Effector CD8-positive, alpha-beta T cell (primary cell): ENCODE data around the gene NOP14.
A peak's percentile ranks its signal among the peaks of the same experiment; 100 is the strongest.
"Not testable (repeated sequence)": the region's sequence is repeated elsewhere in the genome, so short reads cannot be mapped to it uniquely, and the experiment has no call there.

Experiments used
- DNase-seq: peaks from one replicate; lab custom pipeline; 2025; lab: John Stamatoyannopoulos, UW

The NOP14 gene

GRCh38 chr4:2961811-2962441 lies 1.3 kb downstream of the NOP14 start:
- no peak for DNase-seq

GRCh38 chr4:2961421-2961810 lies 1.8 kb downstream of the NOP14 start:
- DNase-seq: no peak

- not testable (repeated sequence) for DNase-seq
These were observed 2.8 kb downstream of the NOP14 start for GRCh38 chr4:2960450-2960849.

- no peak for DNase-seq
These were observed 4.8 kb downstream of the NOP14 start for GRCh38 chr4:2958446-2958845.

- not testable (repeated sequence) for DNase-seq
These were observed 7.8 kb downstream of the NOP14 start for GRCh38 chr4:2955186-2956044.

- DNase-seq: peak; percentile 40
These were observed 8.6 kb downstream of the NOP14 start for GRCh38 chr4:2954358-2955185.

GRCh38 chr4:2953496-2953895 lies 9.7 kb downstream of the NOP14 start:
- DNase-seq: no peak

- no peak for DNase-seq
These were observed 12.8 kb downstream of the NOP14 start for GRCh38 chr4:2950221-2950989.

GRCh38 chr4:2949782-2950125 lies 13.5 kb downstream of the NOP14 start:
- DNase-seq: no peak

- no peak for DNase-seq
These were observed 14.1 kb downstream of the NOP14 start for GRCh38 chr4:2948895-2949781.

- DNase-seq: no peak
These were observed 15.3 kb downstream of the NOP14 start for GRCh38 chr4:2947926-2948325.

- DNase-seq: no peak
These were observed 16.2 kb downstream of the NOP14 start for GRCh38 chr4:2946812-2947600.

- not testable (repeated sequence) for DNase-seq
These were observed 17.3 kb downstream of the NOP14 start for GRCh38 chr4:2945619-2946604.

- no peak for DNase-seq
These were observed 18.4 kb downstream of the NOP14 start for GRCh38 chr4:2944586-2945526.

- DNase-seq: no peak
These were observed 19.1 kb downstream of the NOP14 start for GRCh38 chr4:2944091-2944482.

- no peak for DNase-seq
These were observed 19.7 kb downstream of the NOP14 start for GRCh38 chr4:2943364-2944090.
